ENCODE data around the gene SNURF.

SNURF gene

DNA sequence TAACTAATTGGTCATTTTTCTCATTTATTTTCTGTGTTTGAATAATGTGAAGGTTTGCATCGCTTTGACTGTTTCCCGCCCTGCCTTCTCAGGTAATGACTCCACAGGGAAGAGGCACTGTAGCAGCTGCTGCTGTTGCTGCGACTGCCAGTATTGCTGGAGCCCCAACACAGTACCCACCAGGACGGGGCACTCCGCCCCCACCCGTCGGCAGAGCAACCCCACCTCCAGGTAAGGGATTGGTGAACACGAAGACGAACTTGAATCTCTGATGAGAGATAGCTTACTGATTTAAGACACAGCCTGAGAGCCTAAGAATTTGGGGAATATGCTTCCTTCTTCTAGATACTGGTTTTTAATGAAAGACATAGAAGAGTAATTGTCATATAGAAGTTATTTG lies 22.9 kb downstream of the SNURF start:
- TF ChIP-seq SIN3A (IDR thresholded peaks at IDR 0.05; ENCODE audit: borderline replicate concordance, insufficient read depth, low read length) (no peak), POLR2AphosphoS5 (IDR thresholded peaks at IDR 0.05; ENCODE audit: low read depth, low read length) (no peak), TAF1 (IDR thresholded peaks at IDR 0.05; ENCODE audit: borderline replicate concordance, insufficient read depth, low read length) (no peak), FOXP2 (optimal IDR thresholded peaks at IDR 0.05; ENCODE audit: borderline replicate concordance, extremely low read depth, extremely low read length, insufficient read depth) (no peak)
- TF ChIP-seq, protein P1, sequence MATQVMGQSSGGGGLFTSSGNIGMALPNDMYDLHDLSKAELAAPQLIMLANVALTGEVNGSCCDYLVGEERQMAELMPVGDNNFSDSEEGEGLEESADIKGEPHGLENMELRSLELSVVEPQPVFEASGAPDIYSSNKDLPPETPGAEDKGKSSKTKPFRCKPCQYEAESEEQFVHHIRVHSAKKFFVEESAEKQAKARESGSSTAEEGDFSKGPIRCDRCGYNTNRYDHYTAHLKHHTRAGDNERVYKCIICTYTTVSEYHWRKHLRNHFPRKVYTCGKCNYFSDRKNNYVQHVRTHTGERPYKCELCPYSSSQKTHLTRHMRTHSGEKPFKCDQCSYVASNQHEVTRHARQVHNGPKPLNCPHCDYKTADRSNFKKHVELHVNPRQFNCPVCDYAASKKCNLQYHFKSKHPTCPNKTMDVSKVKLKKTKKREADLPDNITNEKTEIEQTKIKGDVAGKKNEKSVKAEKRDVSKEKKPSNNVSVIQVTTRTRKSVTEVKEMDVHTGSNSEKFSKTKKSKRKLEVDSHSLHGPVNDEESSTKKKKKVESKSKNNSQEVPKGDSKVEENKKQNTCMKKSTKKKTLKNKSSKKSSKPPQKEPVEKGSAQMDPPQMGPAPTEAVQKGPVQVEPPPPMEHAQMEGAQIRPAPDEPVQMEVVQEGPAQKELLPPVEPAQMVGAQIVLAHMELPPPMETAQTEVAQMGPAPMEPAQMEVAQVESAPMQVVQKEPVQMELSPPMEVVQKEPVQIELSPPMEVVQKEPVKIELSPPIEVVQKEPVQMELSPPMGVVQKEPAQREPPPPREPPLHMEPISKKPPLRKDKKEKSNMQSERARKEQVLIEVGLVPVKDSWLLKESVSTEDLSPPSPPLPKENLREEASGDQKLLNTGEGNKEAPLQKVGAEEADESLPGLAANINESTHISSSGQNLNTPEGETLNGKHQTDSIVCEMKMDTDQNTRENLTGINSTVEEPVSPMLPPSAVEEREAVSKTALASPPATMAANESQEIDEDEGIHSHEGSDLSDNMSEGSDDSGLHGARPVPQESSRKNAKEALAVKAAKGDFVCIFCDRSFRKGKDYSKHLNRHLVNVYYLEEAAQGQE (IDR thresholded peaks at IDR 0.05; ENCODE audit: insufficient read depth in 1 of 2, low read depth in 2 of 2, low read length in 2 of 2): no peak

DNA sequence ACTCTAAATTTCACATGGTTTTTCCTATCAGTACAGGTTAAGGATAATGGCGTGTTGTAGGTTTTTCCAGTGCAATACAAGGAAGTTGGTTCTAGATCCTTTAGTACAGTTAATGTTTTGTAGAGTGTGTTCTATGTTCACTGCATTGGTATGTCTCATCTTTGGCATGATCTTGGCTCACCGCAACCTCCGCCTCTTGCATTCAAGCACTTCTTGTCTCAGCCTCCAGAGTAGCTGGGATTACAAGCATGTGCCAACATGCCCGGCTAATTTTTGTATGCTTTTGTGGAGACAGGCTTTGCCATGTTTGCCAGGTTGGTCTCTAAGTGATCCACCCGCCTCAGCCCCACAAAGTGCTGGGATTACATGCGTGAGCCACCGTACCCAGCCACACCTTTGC lies 30.4 kb downstream of the SNURF start:
- no peak for TF ChIP-seq POLR2AphosphoS5 (IDR thresholded peaks at IDR 0.05; ENCODE audit: low read depth, low read length)
- TF ChIP-seq SIN3A (IDR thresholded peaks at IDR 0.05; ENCODE audit: borderline replicate concordance, insufficient read depth, low read length): no peak
- no peak for TF ChIP-seq TAF1 (IDR thresholded peaks at IDR 0.05; ENCODE audit: borderline replicate concordance, insufficient read depth, low read length)
- TF ChIP-seq FOXP2 (optimal IDR thresholded peaks at IDR 0.05; ENCODE audit: borderline replicate concordance, extremely low read depth, extremely low read length, insufficient read depth): no peak
- TF ChIP-seq, protein P1 (IDR thresholded peaks at IDR 0.05; ENCODE audit: insufficient read depth in 1 of 2, low read depth in 2 of 2, low read length in 2 of 2): no peak

DNA sequence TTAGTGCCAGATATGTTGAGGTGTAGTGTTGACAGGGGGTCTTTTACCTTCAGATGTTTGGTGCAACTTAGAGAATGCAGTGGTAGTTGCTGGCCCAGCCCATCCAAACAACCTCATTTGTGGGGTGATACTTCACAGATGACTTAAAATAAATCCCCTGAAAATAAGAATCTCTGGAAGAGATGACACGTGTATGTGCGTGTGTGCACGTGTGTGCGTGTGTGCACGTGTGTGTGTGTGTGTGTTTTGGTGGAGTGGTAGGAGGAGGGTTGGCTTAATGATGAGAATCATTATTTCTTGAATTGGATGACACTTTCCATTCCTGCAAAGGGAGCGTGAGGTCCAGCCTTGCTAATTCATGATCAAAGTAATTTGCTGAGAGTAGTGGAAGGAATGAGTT lies 31.9 kb downstream of the SNURF start:
- no peak for TF ChIP-seq SIN3A (IDR thresholded peaks at IDR 0.05; ENCODE audit: borderline replicate concordance, insufficient read depth, low read length)
- TF ChIP-seq, protein P1 (IDR thresholded peaks at IDR 0.05; ENCODE audit: insufficient read depth in 1 of 2, low read depth in 2 of 2, low read length in 2 of 2): no peak
- no peak for TF ChIP-seq FOXP2 (optimal IDR thresholded peaks at IDR 0.05; ENCODE audit: borderline replicate concordance, extremely low read depth, extremely low read length, insufficient read depth)
- no peak for TF ChIP-seq POLR2AphosphoS5 (IDR thresholded peaks at IDR 0.05; ENCODE audit: low read depth, low read length)

Data from PFSK-1 (cell line).